K562 (cell line): ENCODE results near the gene GADD45G. TPM values are rescaled to one million over a fixed set of nuclear protein-coding genes. Genes with fewer than 3 reads are reported as not detected.

Experiments
- ATAC-seq: fragments of 200-7000 bp; cut with Tn5 transposase; 3 replicates; pipeline ENCODE4 v1.9.1; 2020; ENCODE audit warnings: moderate library complexity
- BruUV-seq: library from RNA; stranded (reverse); fragments of 400-500 nt; replicated peaks from 2 replicates; lab custom pipeline; 2021; lab: Mats Ljungman, UMichigan
- CTCF ChIA-PET: fragments of 300-600 bp; formaldehyde crosslinking; extraction: SDS; loops from one replicate; lab custom pipeline; 2021; ENCODE audit warnings: low intra/inter-chr PET ratio; lab: Yijun Ruan, JAX
- POLR2A ChIA-PET: fragments of 300-600, 350-650 bp; sonication (Branson Sonifier 250); formaldehyde crosslinking; extraction: SDS; loops from one replicate; lab custom pipeline; 2021; ENCODE audit warnings: antibody characterized with exemption, inconsistent platforms; lab: Yijun Ruan, JAX
- DNase-seq, 4 experiments: peaks; one replicate each; pipeline versions ENCODE4 v3.0.0 to v3.0.0-alpha.2; 2011 to 2018; ENCODE audit warnings: low spot score in 3 of 4, mixed read lengths in 3 of 4; ENCODE audit errors: extremely low read depth in 1 of 4
- FAIRE-seq: peaks from 2 replicates; lab custom pipeline; 2011; peaks lifted over from hg19 to GRCh38; lab: Jason Lieb, UNC
- H2AFZ ChIP-seq: 2 replicates; pipeline ENCODE4 v1.6.0; 2011; ENCODE audit warnings: low read depth, low read length, control low read depth, inconsistent platforms
- H3K27ac ChIP-seq: fragments of 200-600 bp; 3 replicates; pipeline ENCODE4 v1.8.0; 2011; ENCODE audit warnings: low read depth, mild to moderate bottlenecking, control low read depth, inconsistent platforms, low read length, moderate library complexity, mixed read lengths; ENCODE audit errors: extremely low read depth
- H3K27me3 ChIP-seq, 2 experiments: fragments of 300-600 bp in 1 of 2; 2 replicates in 1 of 2; 3 replicates in 1 of 2; pipeline versions ENCODE4 v1.6.0 to v1.8.0; 2011; ENCODE audit warnings: inconsistent platforms in 2 of 2, low read length in 2 of 2, mild to moderate bottlenecking in 1 of 2, mixed read lengths in 1 of 2, moderate library complexity in 1 of 2; ENCODE audit not compliant: control insufficient read depth in 2 of 2, insufficient read depth in 2 of 2
- H3K36me3 ChIP-seq: fragments of 300-600 bp; 3 replicates; pipeline ENCODE4 v1.8.0; 2011; ENCODE audit warnings: mild to moderate bottlenecking, low read length, inconsistent platforms; ENCODE audit not compliant: control insufficient read depth, insufficient read depth
- H3K4me1 ChIP-seq, 2 experiments: fragments of 200-600 bp in 1 of 2; replicated peaks in 1 of 2; 2 replicates in 1 of 2; 3 replicates in 1 of 2; pipeline versions ENCODE4 v1.5.1 to v1.8.0; 2011; ENCODE audit warnings: inconsistent platforms in 2 of 2, low read length in 2 of 2, mild to moderate bottlenecking in 1 of 2, mixed read lengths in 1 of 2, moderate library complexity in 1 of 2; ENCODE audit not compliant: control insufficient read depth in 2 of 2, insufficient read depth in 2 of 2
- H3K4me2 ChIP-seq: 2 replicates; pipeline ENCODE4 v1.6.1; 2011; ENCODE audit warnings: low read length, control low read depth, inconsistent platforms, mixed read lengths; ENCODE audit not compliant: insufficient read depth
- H3K4me3 ChIP-seq: fragments of 200-600 bp; sonication (generic), shearing (Covaris generic); 2 replicates; pipeline ENCODE4 v1.5.1; 2016; ENCODE audit warnings: control low read depth, inconsistent platforms
- H3K79me2 ChIP-seq: fragments of 200-600 bp; 3 replicates; pipeline ENCODE4 v1.8.0; 2011; ENCODE audit warnings: low read length, inconsistent platforms; ENCODE audit not compliant: control insufficient read depth, insufficient read depth
- H3K9ac ChIP-seq, 2 experiments: 2 replicates each; pipeline versions ENCODE4 v1.6.0 to v1.6.1; 2011; ENCODE audit warnings: low read depth in 2 of 2, low read length in 2 of 2, control low read depth in 1 of 2, inconsistent platforms in 1 of 2, mild to moderate bottlenecking in 1 of 2, mixed read lengths in 1 of 2; ENCODE audit not compliant: insufficient read depth in 1 of 2
- H3K9me1 ChIP-seq: one replicate; pipeline ENCODE4 v1.6.0; 2011; ENCODE audit warnings: inconsistent platforms, mild to moderate bottlenecking, low read length, moderate library complexity; ENCODE audit not compliant: control insufficient read depth, insufficient read depth
- H3K9me3 ChIP-seq: replicated peaks from 2 replicates; pipeline ENCODE4 v1.5.1; 2011; ENCODE audit warnings: low read depth, low read length, inconsistent platforms; ENCODE audit not compliant: control insufficient read depth, insufficient read depth
- H4K20me1 ChIP-seq: replicated peaks from 2 replicates; pipeline ENCODE4 v1.6.1; 2011; ENCODE audit warnings: low read length, inconsistent platforms, mixed read lengths; ENCODE audit not compliant: control insufficient read depth, insufficient read depth
- ARID3B ChIP-seq: fragments of 250-450 bp; sonication (Bioruptor Pico); IDR thresholded peaks from 2 replicates; pipeline ENCODE4 v1.4.0; 2020; ENCODE audit warnings: borderline replicate concordance
- CXXC5 ChIP-seq: fragments of 250-450 bp; sonication (Bioruptor Pico); IDR thresholded peaks from 2 replicates; pipeline ENCODE4 v1.8.0; 2022; ENCODE audit warnings: inconsistent platforms, mild to moderate bottlenecking, moderate library complexity
- DEAF1 ChIP-seq: fragments of 450-650 bp; formaldehyde crosslinking; IDR thresholded peaks from 2 replicates; pipeline ENCODE4 v1.4.0; 2020; ENCODE audit warnings: mild to moderate bottlenecking, moderate library complexity
- ETS2 ChIP-seq: IDR thresholded peaks from 2 replicates; pipeline ENCODE4 v1.6.1; 2016; ENCODE audit warnings: borderline replicate concordance, missing genetic modification characterization, mild to moderate bottlenecking, moderate library complexity, missing compliant biosample characterization; ENCODE audit not compliant: poor library complexity, severe bottlenecking
- HNRNPUL1 ChIP-seq: fragments of 200-400 bp; formaldehyde crosslinking; IDR thresholded peaks from 2 replicates; pipeline ENCODE4 v1.6.1; 2017; ENCODE audit warnings: low read length
- IFI16 ChIP-seq: fragments of 250-450 bp; sonication (Bioruptor Pico); IDR thresholded peaks from 2 replicates; pipeline ENCODE4 v2.1.2; 2022; ENCODE audit warnings: mild to moderate bottlenecking, inconsistent platforms
- LARP7 ChIP-seq: fragments of 450-650 bp; IDR thresholded peaks from 2 replicates; pipeline ENCODE4 v1.6.1; 2016
- NCOR1 ChIP-seq: fragments of 450-650 bp; IDR thresholded peaks from 2 replicates; pipeline ENCODE4 v1.6.1; 2016; ENCODE audit warnings: mild to moderate bottlenecking, moderate library complexity
- NFE2L1 ChIP-seq: fragments of 450-650 bp; IDR thresholded peaks from 2 replicates; pipeline ENCODE4 v1.6.1; 2016; ENCODE audit warnings: missing genetic modification characterization, low read depth, mild to moderate bottlenecking, missing compliant biosample characterization, moderate library complexity, borderline replicate concordance
- NR4A1 ChIP-seq, 2 experiments: fragments of 250-450 bp in 1 of 2; fragments of 450-650 bp in 1 of 2; sonication (Bioruptor Pico) in 1 of 2; IDR thresholded peaks; 2 replicates each; pipeline versions ENCODE4 v1.4.0 to v1.6.1; 2016 to 2020; ENCODE audit warnings: mild to moderate bottlenecking in 2 of 2, missing compliant biosample characterization in 1 of 2, missing genetic modification characterization in 1 of 2, moderate library complexity in 1 of 2
- NRF1 ChIP-seq, 2 experiments: fragments of 450-650 bp; IDR thresholded peaks in 1 of 2; conservative IDR thresholded peaks in 1 of 2; 2 replicates each; pipeline ENCODE4 v1.6.1; 2014; ENCODE audit warnings: mild to moderate bottlenecking in 2 of 2
- RNF2 ChIP-seq: sonication (generic); IDR thresholded peaks from 2 replicates; pipeline ENCODE4 v1.6.1; 2016
- SOX6 ChIP-seq: fragments of 450-650 bp; IDR thresholded peaks from 2 replicates; pipeline ENCODE4 v1.6.1; 2014; ENCODE audit warnings: mild to moderate bottlenecking
- STAT6 ChIP-seq: sonication (generic); formaldehyde crosslinking; IDR thresholded peaks from 2 replicates; pipeline ENCODE4 v1.8.1; 2023; ENCODE audit warnings: mild to moderate bottlenecking, missing genetic modification reagents
- TCFL5 ChIP-seq: fragments of 250-450 bp; sonication (Bioruptor Pico); conservative IDR thresholded peaks from 2 replicates; pipeline ENCODE4 v1.6.1; 2021; ENCODE audit warnings: mild to moderate bottlenecking, moderate library complexity, matching md5 sums
- XRCC5 ChIP-seq: fragments of 200-400 bp; formaldehyde crosslinking; IDR thresholded peaks from 2 replicates; pipeline ENCODE4 v1.6.1; 2017; ENCODE audit warnings: low read depth, mild to moderate bottlenecking, low read length
- ZNF124 ChIP-seq: sonication (generic); formaldehyde crosslinking; IDR thresholded peaks from 2 replicates; pipeline ENCODE4 v1.8.1; 2022; ENCODE audit warnings: missing genetic modification reagents
- ZNF274 ChIP-seq: IDR thresholded peaks from 2 replicates; pipeline ENCODE4 v1.6.1; 2011; ENCODE audit warnings: low read depth, mild to moderate bottlenecking, low read length, moderate library complexity, borderline replicate concordance
- WGBS: fragments of 100-300 bp; shearing (Covaris generic); methylation state at CpG from one replicate; pipeline ENCODE4 v1.1.6; 2016; ENCODE audit warnings: low coverage, mixed read lengths; ENCODE audit not compliant: insufficient coverage; ENCODE audit errors: missing lambda C conversion rate; 5-methylcytosine and 5-hydroxymethylcytosine counted together
- in situ Hi-C: fragments of 300-500 bp; cut with MboI; formaldehyde crosslinking; loops from 4 replicates; pipeline ENCODE4 v1.15.0; 2018; ENCODE audit warnings: inconsistent platforms, mixed read lengths
- intact Hi-C: fragments of 100-400 bp; cut with micrococcal nuclease; formaldehyde crosslinking; loops from 2 replicates; pipeline ENCODE4 v1.14.2; 2022
- polyA plus RNA-seq, 8 experiments: library from polyadenylated mRNA; depleted of rRNA in 4 of 8; stranded (reverse) in 5 of 8; unstranded in 3 of 8; fragments of >200 nt; fragmentation: Nextera tagmentation in 2 of 8; fragmentation: Illumina TruSeq in 1 of 8; extraction: Ambion mirVana in 2 of 8; extraction: Trizol in 1 of 8; gene quantifications; 2 replicates each; pipeline versions ENCODE4 v1.2.1 to v1.2.3, GENCODE V29; 2011 to 2014; ENCODE audit warnings: inconsistent platforms in 1 of 8, missing spikeins in 1 of 8
- total RNA-seq, 7 experiments: library from RNA; depleted of rRNA in 6 of 7; stranded (reverse); fragments of >200 nt in 6 of 7; fragmentation: Illumina TruSeq in 2 of 7; extraction: Trizol in 2 of 7; gene quantifications; 2 replicates each; pipeline versions ENCODE4 v1.2.1 to v1.2.3, GENCODE V29; 2011 to 2021; ENCODE audit warnings: low replicate concordance in 1 of 7

The GADD45G gene
- total and polyA plus RNA-seq, 9 of the 15 experiments (the other 6 are each of a cell fraction or from before 2014, with no cell fraction given), result 0.20 to 0.34 TPM; not detected in 7

GRCh38 chr9:89579741-89580385 is 24.9 kb upstream of the GADD45G start:
- intact Hi-C loops, result no loop called here

More at GRCh38 chr9:89579741-89580385, 24.9 kb upstream of the GADD45G start:
- Histone ChIP-seq H3K36me3 (no peaks in the 10 kb centered on the region), H3K27me3 (0 out of 5 replicates have a peak, but pooled peaks cover 0 to 6% of the 10 kb centered on the region in 2 experiments), H4K20me1 (no peaks in the 10 kb centered on the region), H3K4me3 (no peak overlapping the region), H3K9me1 (no peaks in the 10 kb centered on the region), H3K27ac (no peak overlapping the region), H3K4me1 (no peaks in the 10 kb centered on the region), H3K9me3 (no peaks in the 10 kb centered on the region), H3K9ac (no peak overlapping the region), H2AFZ (no peak overlapping the region), H3K4me2 (no peak overlapping the region), H3K79me2 (no peaks in the 10 kb centered on the region)
- in situ Hi-C loops, result loop anchor here (25.0 kb wide), 1 partner anchor 1307 kb away; no protein-coding TSS in a partner anchor
- FAIRE-seq (no peak), ATAC-seq (no peak), DNase-seq (no peak)
- TF ChIP-seq RNF2, result no peak
- TF ChIP-seq STAT6 (CRISPR knock-in tag), result no peak
- no peak for TF ChIP-seq TCFL5 (CRISPR knock-in tag)
- no peak for TF ChIP-seq ZNF124 (CRISPR knock-in tag)
- no peak for TF ChIP-seq NRF1 (conservative IDR thresholded peaks at IDR 0.05 in 1 of 2, IDR thresholded peaks at IDR 0.05 in 1 of 2)
- no peak for TF ChIP-seq IFI16 (CRISPR knock-in tag)
- no peak for TF ChIP-seq NR4A1 (CRISPR knock-in tag; IDR thresholded peaks at IDR 0.05)
- no peak for TF ChIP-seq NR4A1 (tag; IDR thresholded peaks at IDR 0.05)
- TF ChIP-seq CXXC5 (CRISPR knock-in tag), result no peak
- no peak for TF ChIP-seq NFE2L1
- no peak for TF ChIP-seq SOX6
- no peak for TF ChIP-seq XRCC5
- TF ChIP-seq LARP7, result no peak
- TF ChIP-seq ZNF274, result no peak
- TF ChIP-seq HNRNPUL1, result no peak
- TF ChIP-seq NCOR1, result no peak
- TF ChIP-seq ETS2, result no peak
- TF ChIP-seq DEAF1, result no peak
- no peak for TF ChIP-seq ARID3B (CRISPR knock-in tag)
- no TSS peak for BruUV-seq
- 0% methylated on average over 5 of the region's 12 CpGs for WGBS
- POLR2A ChIA-PET, result no interaction called here
- CTCF ChIA-PET, result no interaction called here
